ENCODE data around the gene SQSTM1. TPM values are rescaled to one million over a fixed set of nuclear protein-coding genes. Genes with fewer than 3 reads are reported as not detected.
A peak's percentile ranks its signal among the peaks of the same experiment; 100 is the strongest.
"Not testable (repeated sequence)": the region's sequence is repeated elsewhere in the genome, so short reads cannot be mapped to it uniquely, and the experiment has no call there.

SQSTM1 gene
- polyA plus RNA-seq, 6 donors from 2014 or later = 177 to 246 (median 194) TPM

DNA sequence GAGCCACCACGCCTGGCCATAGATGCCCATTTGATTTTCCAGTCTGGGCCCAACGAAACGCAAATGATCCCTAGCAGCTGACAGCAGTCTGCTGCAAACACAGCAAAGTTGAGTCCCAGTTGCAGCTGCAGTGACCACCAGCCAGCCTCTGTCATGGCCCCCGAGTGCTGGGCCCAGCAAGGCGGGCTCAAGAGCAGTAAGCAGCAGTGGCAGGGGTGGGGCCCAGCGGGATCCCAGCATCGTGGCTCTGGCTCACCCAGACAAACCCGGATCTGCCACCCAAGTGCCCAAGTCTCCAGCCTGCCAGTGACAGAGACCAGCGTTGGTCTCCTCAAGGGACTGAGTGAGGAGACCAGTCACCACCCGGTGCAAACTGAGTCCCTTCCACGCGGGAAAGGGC, 33.8 kb upstream of the SQSTM1 start:
- no peaks in the 10 kb centered on the region for H3K27me3 Mint-ChIP-seq
- no peak overlapping the region for H3K27ac Mint-ChIP-seq
- DNase-seq = no peak
- H3K9me3 Mint-ChIP-seq = peaks cover 0 to 2% (median 0%) of the 10 kb centered on the region in 7 donors
- no peak for ATAC-seq (ENCODE audit: low read depth in 2 of 2)
- no peak overlapping the region for H3K4me3 Mint-ChIP-seq
- no peaks in the 10 kb centered on the region for H3K36me3 Mint-ChIP-seq
- peaks cover 5 to 12% (median 5%) of the 10 kb centered on the region in 3 donors for H3K4me1 Mint-ChIP-seq

DNA sequence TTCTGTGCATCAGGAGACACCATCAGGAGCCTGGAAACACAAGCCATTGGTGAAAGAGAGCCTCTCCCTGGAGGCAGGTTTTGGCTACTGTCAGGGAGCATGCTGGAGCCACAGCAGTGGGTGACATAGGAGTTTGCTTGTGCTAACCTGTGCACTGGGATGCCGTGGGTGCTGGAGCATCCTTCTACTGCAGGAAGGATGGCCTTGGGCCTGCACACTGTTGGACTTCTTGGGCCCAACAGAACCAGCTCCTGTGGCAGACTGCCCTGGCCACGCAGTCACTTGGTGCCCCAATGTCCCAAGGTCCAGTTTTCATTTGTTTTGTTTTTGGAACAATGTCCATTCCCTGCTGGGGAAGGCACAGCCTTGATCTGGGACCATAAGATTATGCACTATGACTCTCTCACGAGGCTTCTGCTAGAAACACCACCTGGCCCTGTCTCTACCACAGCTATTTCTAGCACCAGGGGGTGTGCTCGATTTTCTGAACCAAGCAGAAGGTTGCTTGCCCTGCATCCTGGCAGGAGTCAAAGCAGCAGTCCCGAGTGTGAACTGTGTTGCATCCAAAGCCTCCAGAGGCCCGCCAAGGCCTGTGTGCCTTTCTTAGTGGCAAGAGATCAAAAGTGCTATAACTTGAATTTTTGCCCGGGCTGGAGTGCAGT, 32.4 kb upstream of the SQSTM1 start:
- no peaks in the 10 kb centered on the region for H3K27me3 Mint-ChIP-seq
- DNase-seq (no peak), ATAC-seq (ENCODE audit: low read depth in 2 of 2) (no peak)
- H3K27ac Mint-ChIP-seq = no peak overlapping the region
- peaks cover 0 to 2% (median 0%) of the 10 kb centered on the region in 7 donors for H3K9me3 Mint-ChIP-seq
- H3K4me3 Mint-ChIP-seq = no peak overlapping the region
- H3K4me1 Mint-ChIP-seq = peaks cover 12 to 19% (median 18%) of the 10 kb centered on the region in 3 donors
- no peaks in the 10 kb centered on the region for H3K36me3 Mint-ChIP-seq

DNA sequence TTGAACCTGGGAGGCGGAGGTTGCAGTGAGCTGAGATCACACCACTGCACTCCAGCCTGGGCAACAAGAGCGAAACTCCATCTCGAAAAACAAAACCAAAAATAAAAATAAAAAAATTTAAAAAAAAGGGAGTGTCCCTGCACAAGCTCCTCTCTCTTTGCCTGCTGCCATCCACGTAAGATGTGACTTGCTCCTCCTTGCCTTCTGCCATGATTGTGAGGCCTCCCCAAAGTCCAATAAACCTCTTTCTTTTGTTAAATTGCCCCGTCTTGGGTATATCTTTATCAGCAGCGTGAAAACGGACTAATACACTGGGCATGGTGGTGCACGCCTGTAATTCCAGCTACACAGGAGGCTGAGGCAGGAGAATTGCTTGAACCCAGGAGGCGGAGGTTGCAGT, 31.4 kb upstream of the SQSTM1 start:
- not testable (repeated sequence) for H3K4me3 Mint-ChIP-seq; H3K27ac Mint-ChIP-seq; ATAC-seq (ENCODE audit: low read depth in 2 of 2); H3K27me3 Mint-ChIP-seq; H3K9me3 Mint-ChIP-seq; H3K36me3 Mint-ChIP-seq; DNase-seq
- H3K4me1 Mint-ChIP-seq = peaks cover 22 to 28% (median 27%) of the 10 kb centered on the region in 3 donors

DNA sequence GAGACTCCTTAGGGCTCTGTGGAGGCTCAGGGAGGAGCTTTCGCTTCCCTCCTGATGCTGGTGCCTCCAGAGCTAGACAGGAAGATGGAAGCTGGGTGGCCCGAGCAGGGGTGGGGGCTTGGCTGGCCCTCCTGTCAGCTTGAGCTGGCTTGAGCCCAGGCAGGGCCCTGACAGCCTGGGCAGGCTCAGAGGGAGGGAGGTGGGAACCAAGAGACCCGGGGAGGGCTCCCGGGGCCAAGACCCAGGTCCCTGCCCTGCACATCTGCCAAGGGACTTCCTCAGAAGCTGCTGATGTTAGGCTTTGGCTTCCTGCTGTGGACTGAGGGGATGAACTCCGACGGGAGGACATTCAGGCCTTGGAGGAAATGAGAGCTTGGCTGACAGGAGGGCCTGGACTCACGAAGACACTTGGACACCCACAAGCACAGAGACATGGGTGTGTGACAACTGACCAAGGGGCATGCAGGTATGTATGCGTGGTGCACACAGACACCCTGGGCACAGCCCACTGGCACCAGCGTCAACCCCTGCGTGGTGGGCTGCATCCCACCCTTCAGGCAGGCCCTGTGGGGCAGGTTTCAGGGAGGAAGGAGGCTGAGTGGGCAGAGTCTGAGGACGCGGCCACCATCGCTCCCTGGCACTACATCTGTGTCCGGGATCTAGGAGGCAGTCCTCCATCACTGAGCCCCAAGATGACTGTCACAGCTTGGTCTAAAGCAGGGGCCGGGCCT, 28.7 kb upstream of the SQSTM1 start:
- Mint-ChIP-seq H3K27me3 (no peaks in the 10 kb centered on the region), H3K9me3 (peaks cover 0 to 2% (median 0%) of the 10 kb centered on the region in 7 donors), H3K4me3 (peak overlapping the region in 3 of 8 donors; percentile 25 to 40 (median 27)), H3K27ac (peak overlapping the region in 4 of 6 donors; percentile 26 to 58 (median 52)), H3K36me3 (no peaks in the 10 kb centered on the region), H3K4me1 (peaks cover 31 to 38% (median 34%) of the 10 kb centered on the region in 3 donors)
- DNase-seq (no peak), ATAC-seq (ENCODE audit: low read depth in 2 of 2) (no peak)

DNA sequence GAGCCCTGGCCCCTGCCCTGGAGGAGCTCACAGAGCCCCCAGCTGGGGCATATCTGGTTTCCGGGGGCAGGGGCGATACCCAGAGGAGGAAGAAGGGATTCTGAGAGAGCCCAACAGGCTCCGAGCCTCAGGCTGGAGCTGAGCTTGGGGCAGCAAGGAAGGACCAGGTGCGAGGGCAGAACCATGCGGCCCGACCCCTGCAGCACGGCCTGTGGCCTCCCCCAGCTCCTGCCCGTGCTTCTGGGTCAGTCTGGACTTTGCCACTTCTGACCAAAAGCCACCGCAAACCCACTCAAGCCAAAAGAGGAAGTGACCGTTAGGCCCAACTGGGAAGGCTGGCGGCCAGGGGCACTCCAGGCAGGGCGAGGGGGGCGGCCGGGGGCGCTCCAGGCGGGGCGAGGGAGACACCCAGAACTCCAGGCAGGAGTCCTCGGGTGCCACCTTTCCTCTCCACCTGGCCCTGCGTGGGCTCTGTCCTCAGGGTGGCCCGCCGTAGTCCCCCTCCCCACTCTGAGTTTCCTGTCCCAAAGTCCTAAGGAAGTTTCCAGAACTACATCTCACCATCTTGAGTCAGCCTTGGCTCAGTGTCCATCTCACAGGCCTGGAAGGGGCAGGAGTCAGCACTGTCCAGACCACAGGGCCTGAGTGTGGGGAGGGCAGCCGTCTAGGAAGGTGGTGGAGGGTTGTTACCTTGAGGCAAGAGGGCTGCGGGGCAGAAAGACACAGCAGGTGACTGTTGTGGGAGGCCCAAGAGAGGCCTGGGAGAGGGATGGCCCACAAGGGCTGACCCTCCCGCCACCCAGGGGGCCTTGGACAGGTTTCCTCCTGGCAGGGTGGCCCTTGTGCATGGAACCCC, 27.9 kb upstream of the SQSTM1 start:
- no peaks in the 10 kb centered on the region for H3K36me3 Mint-ChIP-seq
- H3K27ac Mint-ChIP-seq = peak overlapping the region in 4 of 6 donors; percentile 49 to 76 (median 73)
- ATAC-seq (ENCODE audit: low read depth in 2 of 2) (no peak), DNase-seq (no peak)
- peaks cover 0 to 2% (median 0%) of the 10 kb centered on the region in 7 donors for H3K9me3 Mint-ChIP-seq
- H3K27me3 Mint-ChIP-seq = no peaks in the 10 kb centered on the region
- peaks cover 32 to 39% (median 35%) of the 10 kb centered on the region in 3 donors for H3K4me1 Mint-ChIP-seq
- H3K4me3 Mint-ChIP-seq = peak overlapping the region in 5 of 8 donors; percentile 40 to 73 (median 45)

DNA sequence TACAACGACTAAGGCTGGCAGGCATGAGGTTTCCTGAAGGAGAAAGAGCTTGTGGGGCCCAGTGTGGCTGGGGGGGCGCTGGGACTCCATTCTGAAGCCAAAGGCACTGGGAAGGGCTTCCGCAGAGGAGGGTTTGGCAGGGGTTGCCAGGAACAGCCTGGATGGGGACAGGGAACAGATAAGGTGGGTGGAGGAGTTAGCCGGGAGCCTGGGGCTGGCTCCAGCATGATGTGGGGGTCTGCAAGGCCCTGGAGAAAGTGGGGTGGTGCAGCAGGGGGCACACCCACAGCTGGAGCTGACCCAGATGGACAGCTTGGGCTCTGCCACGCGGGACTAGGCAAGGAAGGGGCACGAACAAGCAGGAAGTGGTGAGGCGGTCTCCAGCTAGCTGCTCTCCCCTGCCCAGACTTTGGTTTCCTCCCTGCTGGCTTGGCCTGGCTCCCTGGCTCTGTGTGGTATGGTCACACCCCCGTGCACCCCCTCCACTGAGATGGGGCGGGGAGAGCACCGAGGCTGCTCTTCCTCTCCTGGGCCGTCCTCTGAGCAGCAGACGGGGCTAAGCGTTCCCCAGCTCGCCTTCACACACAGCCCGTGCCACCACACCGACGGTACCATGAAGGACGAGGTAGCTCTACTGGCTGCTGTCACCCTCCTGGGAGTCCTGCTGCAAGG, 27.1 kb upstream of the SQSTM1 start, which contains the start of gene LTC4S:
LTC4S (plus strand) TSS at position 519 of the 672 bp plus-strand sequence; CDS start at position 614, 95 bp downstream.
- DNase-seq (peak; percentile 50), ATAC-seq (ENCODE audit: low read depth in 2 of 2) (peak; percentile 51 to 54)
- H3K4me1 Mint-ChIP-seq = peaks cover 32 to 39% (median 35%) of the 10 kb centered on the region in 3 donors
- H3K27ac Mint-ChIP-seq = peak within 1 kb of the TSS; percentile 49 to 84 (median 73)
- peaks cover 0 to 2% (median 0%) of the 10 kb centered on the region in 7 donors for H3K9me3 Mint-ChIP-seq
- H3K36me3 Mint-ChIP-seq = no peaks in the 10 kb centered on the region
- peak within 1 kb of the TSS; percentile 60 to 80 (median 68) for H3K4me3 Mint-ChIP-seq
- no peaks in the 10 kb centered on the region for H3K27me3 Mint-ChIP-seq

DNA sequence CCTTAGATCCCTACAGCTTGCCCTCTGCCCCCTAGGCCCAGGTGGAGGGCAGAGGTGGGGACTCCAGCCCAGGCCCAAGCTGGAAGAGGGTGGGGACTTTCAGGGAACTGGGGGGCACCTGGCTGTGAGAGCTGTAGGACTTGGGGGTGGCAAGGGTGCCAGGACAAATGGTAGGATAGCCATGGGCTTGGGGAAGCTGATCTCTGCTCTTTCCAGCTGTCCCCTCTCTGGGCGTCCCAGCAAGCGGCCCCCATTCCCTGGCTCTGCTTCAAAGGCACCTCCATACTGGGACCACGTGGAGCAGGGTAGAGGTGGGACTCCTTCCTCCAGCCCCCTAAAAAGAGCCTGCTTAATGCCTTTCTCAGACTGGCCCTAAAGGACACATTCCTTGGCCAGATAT, 26.5 kb upstream of the SQSTM1 start:
- Mint-ChIP-seq H3K9me3 (peaks cover 0 to 2% (median 0%) of the 10 kb centered on the region in 7 donors), H3K27me3 (no peaks in the 10 kb centered on the region), H3K4me1 (peaks cover 32 to 39% (median 35%) of the 10 kb centered on the region in 3 donors), H3K4me3 (peak overlapping the region in 7 of 8 donors; percentile 54 to 79 (median 64)), H3K36me3 (peaks cover 0 to under 1% of the 10 kb centered on the region in 2 donors), H3K27ac (peak overlapping the region in 2 of 6 donors; percentile 54 to 76)
- DNase-seq (no peak), ATAC-seq (ENCODE audit: low read depth in 2 of 2) (no peak)

DNA sequence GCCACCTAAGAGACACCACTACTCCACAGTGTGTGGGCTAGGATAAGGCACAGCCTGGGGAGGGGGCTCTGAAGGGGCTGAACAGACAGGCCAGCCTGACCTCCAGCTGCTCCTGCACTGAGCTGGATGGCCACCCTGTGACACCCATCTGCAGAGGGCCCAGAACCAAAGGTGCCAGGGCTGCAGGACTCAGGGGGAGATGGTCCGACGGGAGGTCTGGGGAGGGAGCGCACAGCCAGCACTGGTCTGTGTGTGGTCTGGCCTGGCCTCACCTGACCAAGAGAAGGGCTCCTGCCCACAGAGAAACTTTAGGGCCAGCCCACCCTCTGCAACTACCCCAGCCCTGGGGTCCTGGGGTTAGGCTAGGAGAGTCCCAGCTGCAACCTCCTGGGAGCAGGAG, 26.1 kb upstream of the SQSTM1 start:
- no peak for ATAC-seq (ENCODE audit: low read depth in 2 of 2)
- Mint-ChIP-seq H3K27me3 (no peaks in the 10 kb centered on the region), H3K4me3 (peak overlapping the region; percentile 60 to 80 (median 68)), H3K4me1 (peaks cover 32 to 36% (median 32%) of the 10 kb centered on the region in 3 donors), H3K36me3 (peaks cover 0 to 4% of the 10 kb centered on the region in 2 donors), H3K27ac (peak overlapping the region in 2 of 6 donors; percentile 70 to 76), H3K9me3 (no peaks in the 10 kb centered on the region)
- no peak for DNase-seq

DNA sequence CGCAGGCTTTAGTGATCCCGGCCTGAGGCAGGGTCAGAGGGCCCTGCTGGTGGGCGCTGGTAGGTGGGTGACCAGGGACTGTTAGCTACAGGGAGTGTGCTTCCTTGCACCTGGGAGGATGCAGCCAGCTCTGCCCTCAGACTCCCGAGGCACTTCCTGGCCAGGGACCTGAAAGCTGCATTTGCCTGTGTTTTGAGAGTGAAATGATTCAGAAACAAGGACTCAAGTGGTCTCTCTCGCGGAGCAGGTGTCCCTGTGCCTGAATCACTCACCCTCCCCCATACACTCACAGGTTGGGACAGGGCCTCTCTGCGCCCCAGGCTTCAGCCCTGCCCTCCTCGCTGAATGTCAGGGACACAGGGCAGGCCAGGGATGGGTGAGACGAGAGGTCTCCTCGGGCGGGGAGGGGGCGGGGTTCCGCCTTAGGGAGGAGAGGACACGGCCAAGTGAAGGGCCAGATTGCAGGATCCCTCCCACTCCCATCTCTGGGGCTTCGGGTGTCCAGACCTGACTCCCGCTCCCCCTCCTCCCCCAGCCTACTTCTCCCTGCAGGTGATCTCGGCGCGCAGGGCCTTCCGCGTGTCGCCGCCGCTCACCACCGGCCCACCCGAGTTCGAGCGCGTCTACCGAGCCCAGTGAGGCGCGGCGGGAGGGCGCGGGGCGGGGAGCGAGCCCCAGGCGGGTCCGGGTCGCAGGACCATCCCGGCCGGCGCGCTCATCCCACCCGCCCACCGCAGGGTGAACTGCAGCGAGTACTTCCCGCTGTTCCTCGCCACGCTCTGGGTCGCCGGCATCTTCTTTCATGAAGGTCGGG, 25.4 kb upstream of the SQSTM1 start:
- peaks cover 32 to 36% (median 32%) of the 10 kb centered on the region in 3 donors for H3K4me1 Mint-ChIP-seq

DNA sequence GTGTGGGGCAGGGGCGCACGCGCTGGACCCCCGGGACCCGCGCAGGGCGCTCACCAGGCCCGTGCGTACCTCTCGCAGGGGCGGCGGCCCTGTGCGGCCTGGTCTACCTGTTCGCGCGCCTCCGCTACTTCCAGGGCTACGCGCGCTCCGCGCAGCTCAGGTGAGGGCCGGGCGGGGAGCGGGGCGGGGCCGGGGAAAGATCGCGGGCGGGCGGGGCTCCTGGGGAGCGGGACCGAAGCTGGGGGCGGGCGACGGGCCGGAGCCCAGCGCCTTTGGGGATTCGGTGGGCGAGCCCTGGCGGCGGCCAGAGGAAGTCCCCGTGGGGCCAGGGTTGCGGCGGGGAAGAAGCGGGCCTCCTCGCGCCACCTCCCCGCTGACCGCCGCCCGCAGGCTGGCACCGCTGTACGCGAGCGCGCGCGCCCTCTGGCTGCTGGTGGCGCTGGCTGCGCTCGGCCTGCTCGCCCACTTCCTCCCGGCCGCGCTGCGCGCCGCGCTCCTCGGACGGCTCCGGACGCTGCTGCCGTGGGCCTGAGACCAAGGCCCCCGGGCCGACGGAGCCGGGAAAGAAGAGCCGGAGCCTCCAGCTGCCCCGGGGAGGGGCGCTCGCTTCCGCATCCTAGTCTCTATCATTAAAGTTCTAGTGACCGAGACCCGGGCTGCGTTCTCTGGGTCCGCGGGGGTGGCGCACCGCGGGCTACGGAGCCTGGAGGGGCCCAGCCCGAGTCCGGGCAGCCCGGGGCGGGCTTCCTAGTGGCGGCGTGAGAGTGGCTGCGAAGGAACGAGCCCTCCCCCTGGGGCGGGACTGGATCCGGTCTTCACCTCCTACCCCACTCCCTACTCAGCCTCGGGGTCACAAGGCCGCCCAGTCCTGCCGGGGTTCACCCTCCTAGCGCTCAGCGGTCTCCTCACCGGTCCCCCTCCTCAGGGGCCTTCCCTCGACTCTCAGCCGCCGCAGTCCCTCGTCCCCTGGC, 24.6 kb upstream of the SQSTM1 start:
- peak overlapping the region; percentile 67 to 86 (median 77) for H3K4me3 Mint-ChIP-seq

More for the DNA sequence above, 25.4 kb upstream of the SQSTM1 start:
- DNase-seq = no peak
- ATAC-seq (ENCODE audit: low read depth in 2 of 2) = peak in 1 of 2 donors; percentile 2
- Mint-ChIP-seq H3K4me3 (peak overlapping the region; percentile 60 to 80 (median 68)), H3K27me3 (no peaks in the 10 kb centered on the region), H3K36me3 (peaks cover 0 to 6% of the 10 kb centered on the region in 2 donors), H3K9me3 (no peaks in the 10 kb centered on the region), H3K27ac (peak overlapping the region in 2 of 6 donors; percentile 47 to 76)

More for the DNA sequence above, 24.6 kb upstream of the SQSTM1 start:
- Mint-ChIP-seq H3K36me3 (peaks cover 0 to 6% of the 10 kb centered on the region in 2 donors), H3K27me3 (no peaks in the 10 kb centered on the region), H3K9me3 (no peaks in the 10 kb centered on the region), H3K4me1 (peaks cover 32 to 36% (median 32%) of the 10 kb centered on the region in 3 donors), H3K27ac (peak overlapping the region in 3 of 6 donors; percentile 36 to 61 (median 47))
- DNase-seq (peak; percentile 72), ATAC-seq (ENCODE audit: low read depth in 2 of 2) (peak; percentile 78 to 80)
